Right renal cortex interstitium (tissue), 3 donors: ENCODE data around the gene PLLP. TPM values are rescaled to one million over a fixed set of nuclear protein-coding genes. Genes with fewer than 3 reads are reported as not detected.
A peak's percentile ranks its signal among the peaks of the same experiment; 100 is the strongest.

Source experiments
- DNase-seq, 3 donors: peaks; one replicate each; pipeline ENCODE4 v3.0.0-alpha.2; 2013; ENCODE audit warnings: low read depth in 3 of 3, low spot score in 2 of 3
- polyA plus RNA-seq, 3 donors: library from polyadenylated mRNA; unstranded; fragments of 120-200 nt; gene quantifications; one replicate each; pipeline ENCODE4 v1.2.1, GENCODE V29; 2013; ENCODE audit not compliant: insufficient read length in 3 of 3

Gene PLLP
- polyA plus RNA-seq, result 10 to 100 TPM; 16.1 to 21.1 (median 20.4) TPM

DNA sequence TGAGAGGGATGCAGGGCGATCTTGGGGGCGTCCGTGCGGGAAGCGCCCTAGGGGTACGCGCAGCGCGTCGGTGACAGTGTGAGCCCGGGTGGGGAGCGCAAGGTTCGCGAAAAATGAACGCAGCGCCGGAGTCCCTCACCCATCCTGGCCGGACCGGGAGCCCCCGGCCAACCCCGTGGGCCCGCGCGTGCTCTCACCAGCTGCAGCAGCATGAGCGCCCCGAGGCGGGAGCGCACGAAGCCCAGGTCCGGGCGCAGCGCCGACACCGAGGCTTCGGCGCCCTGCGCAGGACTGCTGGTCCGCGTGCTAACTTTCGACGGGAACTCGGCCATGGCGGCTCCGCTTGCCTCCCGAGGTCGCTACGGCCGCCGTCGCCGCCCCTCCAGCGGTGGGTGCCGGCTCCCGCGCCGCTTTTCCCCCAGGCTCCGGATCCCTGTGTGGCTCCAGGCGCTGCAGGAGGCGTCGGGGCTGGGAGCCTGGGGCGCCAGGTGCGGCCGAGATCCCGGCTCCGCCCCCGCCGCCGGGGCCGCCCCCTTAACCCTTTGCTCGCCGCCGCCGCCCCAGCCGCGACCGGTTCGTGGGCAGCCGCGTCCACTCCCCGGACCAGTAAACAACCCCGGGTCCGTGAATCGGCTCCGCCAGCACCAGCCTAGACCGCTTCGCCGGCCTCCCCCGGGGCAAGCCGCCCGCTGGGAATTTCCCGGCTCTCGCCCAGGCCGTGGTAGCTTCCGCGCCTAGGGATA lies at the start of gene PLLP:
Gene PLLP, minus strand, starts transcription at position 464 of the 743 bp plus-strand sequence. Its CDS starts 132 bp downstream, at position 332.
- no peak for DNase-seq

DNA sequence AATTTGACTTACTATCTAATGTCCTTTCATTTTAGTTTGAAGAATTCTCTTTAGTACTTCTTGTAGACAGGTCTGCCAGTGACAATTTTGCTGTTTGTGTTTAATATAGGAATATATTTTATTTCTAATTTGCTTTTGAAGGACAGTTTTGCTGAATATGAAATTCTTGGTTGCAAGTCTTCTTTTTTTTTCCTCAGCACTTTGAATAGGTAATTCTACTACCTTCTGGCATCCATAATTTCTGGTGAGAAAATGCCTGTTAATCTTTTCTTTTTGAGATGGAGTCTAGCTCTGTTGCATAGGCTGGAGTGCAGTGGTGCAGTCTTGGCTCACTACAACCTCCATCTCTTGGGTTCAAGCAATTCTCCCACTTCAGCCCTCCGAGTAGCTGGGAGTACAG lies 48.9 kb upstream of the PLLP start:
- no peak for DNase-seq

DNA sequence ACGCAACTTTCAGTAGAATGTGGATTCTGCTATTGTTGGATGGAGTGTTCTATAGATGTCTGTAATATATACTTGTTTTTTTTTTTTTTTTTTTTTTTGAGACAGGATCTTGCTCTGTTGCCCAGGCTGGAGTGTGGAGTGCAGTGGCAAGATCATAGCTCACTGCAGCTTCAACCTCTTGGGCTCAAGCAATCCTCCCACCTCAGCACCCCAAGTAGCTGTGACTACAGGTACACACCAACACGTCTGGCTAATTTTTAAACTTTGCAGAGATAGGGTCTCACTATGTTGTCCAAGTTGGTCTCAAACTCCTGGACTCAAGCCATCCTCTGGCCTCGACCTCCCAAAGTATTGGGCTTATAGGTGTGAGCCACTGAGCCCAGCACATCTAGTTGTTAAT lies 46.9 kb upstream of the PLLP start:
- no peak for DNase-seq

- no peak for DNase-seq
Measured at GRCh38 chr16:57329718-57330327, 45.4 kb upstream of the PLLP start.

- DNase-seq, result no peak
Measured at GRCh38 chr16:57325458-57325857, 41.0 kb upstream of the PLLP start.

DNA sequence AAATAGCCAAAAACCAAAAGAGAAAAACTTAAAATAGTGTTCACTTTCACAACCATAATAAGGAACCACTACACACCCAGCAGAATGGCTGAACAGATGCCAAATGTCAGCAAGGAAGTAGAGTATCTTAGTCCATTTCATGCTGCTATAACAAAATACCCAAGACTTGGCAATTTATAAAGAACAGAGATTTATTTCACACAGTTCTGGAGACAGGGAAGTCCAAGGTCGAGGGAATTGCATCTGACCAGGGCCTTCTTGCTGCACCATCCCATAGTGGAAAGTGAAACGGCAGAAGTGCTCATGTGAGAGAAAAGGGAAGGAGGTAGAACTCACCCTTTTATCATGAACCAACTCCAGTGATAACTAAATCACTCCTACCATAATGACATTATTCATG lies 40.3 kb upstream of the PLLP start:
- no peak for DNase-seq

GRCh38 chr16:57319646-57320045 lies 35.2 kb upstream of the PLLP start:
- DNase-seq, result no peak

GRCh38 chr16:57318240-57318970 lies 33.9 kb upstream of the PLLP start:
- no peak for DNase-seq

DNA sequence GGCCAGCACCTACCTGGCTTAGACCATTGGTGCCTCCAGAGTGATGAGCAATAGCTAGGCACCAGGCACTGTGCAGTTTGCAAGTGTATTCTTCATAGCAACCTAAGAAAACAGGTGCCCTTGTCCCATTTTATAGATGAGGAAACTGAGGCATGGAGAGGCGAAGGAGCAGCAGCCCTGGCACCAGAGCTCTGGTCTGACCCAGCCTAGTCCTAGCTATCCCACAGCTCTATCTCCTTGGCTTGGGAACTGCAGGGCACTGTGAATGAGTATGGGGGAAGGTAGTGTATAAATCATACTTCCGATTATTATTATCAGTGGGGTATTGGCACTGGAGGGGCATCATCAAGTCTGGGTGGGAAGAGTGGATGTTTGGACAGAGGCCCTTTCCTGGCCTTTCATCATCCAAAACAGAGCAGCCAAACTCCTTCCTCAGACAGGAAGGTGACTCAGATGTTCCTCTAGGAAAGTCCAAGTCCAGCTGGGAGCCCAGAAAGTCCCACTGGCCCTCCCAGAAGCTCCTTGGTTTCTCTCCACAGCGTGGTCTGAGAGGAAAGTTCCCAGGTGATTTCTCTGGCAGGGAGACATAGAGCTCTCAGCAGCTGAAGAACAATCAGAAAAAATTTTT lies 32.0 kb upstream of the PLLP start:
- DNase-seq, result no peak

- DNase-seq, result peak in 1 of 3 donors; percentile 39
Measured at GRCh38 chr16:57315416-57315815, 30.9 kb upstream of the PLLP start.

- no peak for DNase-seq
Measured at GRCh38 chr16:57314161-57314785, 29.8 kb upstream of the PLLP start.

- DNase-seq, result no peak
Measured at GRCh38 chr16:57313509-57313908, 29.0 kb upstream of the PLLP start.

- no peak for DNase-seq
Measured at GRCh38 chr16:57310801-57311200, 26.3 kb upstream of the PLLP start.

GRCh38 chr16:57308041-57308440 lies 23.6 kb upstream of the PLLP start:
- no peak for DNase-seq

- no peak for DNase-seq
Measured at GRCh38 chr16:57307365-57307764, 22.9 kb upstream of the PLLP start.

DNA sequence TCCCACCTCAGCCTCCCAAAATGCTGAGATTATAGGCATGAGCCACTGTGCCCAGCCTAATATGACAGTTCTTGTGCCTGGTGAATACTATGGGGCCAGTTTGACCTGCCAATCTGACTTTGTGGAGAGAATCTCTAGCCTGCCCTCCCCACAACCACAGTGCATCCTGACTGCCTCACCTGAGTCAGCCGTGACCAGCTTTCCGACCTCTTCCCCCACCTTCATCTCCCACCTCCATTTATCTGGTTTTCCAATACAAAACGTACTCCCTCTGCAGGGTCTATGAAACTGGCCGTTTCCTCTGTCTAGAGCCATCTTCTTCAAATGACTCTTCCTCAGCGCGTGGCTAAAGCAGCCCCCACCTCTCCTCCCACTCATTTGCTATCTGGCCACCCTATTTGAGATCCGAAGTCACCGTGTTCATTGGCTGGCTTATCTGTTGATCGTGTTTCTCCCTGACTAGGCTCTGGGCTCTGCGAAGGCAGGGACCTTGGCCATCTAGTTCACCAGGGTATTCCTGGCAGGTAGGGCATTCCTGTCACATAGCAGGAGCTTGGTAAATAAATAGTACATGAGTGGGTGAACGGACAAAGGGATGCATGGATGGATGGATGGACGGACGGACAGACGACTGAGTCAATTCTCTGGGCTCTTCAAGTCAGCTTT lies 22.3 kb upstream of the PLLP start:
- no peak for DNase-seq

- no peak for DNase-seq
Measured at GRCh38 chr16:57305159-57305811, 20.8 kb upstream of the PLLP start.

DNA sequence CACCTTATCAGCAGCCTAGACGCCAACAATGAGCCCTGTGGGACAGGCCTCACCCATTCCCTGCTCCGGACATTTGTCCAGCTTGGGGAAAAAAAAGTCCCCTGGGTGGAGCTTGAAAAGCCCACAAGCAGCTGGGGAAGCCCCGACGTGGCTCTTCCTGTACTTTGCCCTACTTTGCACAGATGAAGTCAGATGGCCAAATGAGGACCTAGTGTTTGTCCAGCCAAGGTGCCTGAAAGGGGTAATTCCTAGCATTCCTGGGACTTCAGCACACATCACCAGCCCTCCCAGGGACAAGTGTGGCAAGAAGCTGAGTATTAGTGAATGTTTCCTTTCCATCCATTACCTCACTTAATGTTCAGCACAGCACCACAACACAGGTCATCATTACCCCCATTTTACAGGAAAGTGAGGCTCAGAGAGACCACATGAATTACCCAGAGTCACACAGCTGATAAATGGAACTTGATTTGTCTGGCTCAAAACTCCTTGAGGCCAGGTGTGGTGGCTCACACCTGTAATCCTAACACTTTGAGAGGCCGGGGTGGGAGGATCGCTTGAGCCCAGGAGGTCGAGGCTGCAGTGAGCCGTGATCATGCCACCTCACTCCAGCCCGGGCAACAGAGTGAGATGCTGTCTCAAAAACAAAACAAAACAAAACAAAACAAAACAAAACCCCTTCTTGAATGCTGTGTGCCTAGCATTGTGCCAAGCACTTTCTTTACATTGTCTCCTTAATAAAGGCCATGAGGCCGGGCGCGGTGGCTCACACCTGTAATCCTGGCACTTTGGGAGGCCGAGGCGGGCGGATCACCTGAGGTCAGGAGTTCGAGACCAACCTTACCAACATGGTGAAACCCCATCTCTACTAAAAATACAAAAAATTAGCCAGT lies 19.9 kb upstream of the PLLP start:
- no peak for DNase-seq

DNA sequence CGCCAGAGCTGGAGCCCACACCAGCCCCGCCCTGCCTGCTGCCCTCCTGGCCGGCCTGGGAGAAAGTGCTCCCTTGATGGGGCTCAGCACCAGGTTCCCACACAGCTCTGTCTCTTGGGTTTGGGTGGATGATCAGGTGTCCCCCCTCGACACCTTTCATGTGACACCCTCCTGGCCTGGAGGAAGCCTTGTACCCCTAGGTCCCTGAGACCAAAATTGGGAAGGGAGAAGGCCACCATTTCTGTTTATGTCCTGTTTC lies 19.4 kb upstream of the PLLP start:
- no peak for DNase-seq
